Hepatocyte (in vitro differentiated cells): ENCODE data around the gene PCLO.

ENCODE experiments used
- EZH2 ChIP-seq: fragments of 200-600 bp; sonication (generic); IDR thresholded peaks from 2 replicates; pipeline ENCODE4 v1.6.1; 2016; ENCODE audit warnings: antibody characterized with exemption, mild to moderate bottlenecking, borderline replicate concordance
- EZH2phosphoT487 ChIP-seq: fragments of 200-600 bp; sonication (generic); IDR thresholded peaks from one replicate; pipeline ENCODE4 v1.6.1; 2018; ENCODE audit warnings: antibody characterized with exemption, mild to moderate bottlenecking, low read depth, moderate library complexity; ENCODE audit not compliant: unreplicated experiment, severe bottlenecking
- TF ChIP-seq, protein P1 (sequence below): fragments of 200-600 bp; sonication (generic); IDR thresholded peaks from 2 replicates; pipeline ENCODE4 v1.5.1; 2016; ENCODE audit warnings: antibody characterized with exemption, mild to moderate bottlenecking; ENCODE audit not compliant: poor library complexity

DNA sequence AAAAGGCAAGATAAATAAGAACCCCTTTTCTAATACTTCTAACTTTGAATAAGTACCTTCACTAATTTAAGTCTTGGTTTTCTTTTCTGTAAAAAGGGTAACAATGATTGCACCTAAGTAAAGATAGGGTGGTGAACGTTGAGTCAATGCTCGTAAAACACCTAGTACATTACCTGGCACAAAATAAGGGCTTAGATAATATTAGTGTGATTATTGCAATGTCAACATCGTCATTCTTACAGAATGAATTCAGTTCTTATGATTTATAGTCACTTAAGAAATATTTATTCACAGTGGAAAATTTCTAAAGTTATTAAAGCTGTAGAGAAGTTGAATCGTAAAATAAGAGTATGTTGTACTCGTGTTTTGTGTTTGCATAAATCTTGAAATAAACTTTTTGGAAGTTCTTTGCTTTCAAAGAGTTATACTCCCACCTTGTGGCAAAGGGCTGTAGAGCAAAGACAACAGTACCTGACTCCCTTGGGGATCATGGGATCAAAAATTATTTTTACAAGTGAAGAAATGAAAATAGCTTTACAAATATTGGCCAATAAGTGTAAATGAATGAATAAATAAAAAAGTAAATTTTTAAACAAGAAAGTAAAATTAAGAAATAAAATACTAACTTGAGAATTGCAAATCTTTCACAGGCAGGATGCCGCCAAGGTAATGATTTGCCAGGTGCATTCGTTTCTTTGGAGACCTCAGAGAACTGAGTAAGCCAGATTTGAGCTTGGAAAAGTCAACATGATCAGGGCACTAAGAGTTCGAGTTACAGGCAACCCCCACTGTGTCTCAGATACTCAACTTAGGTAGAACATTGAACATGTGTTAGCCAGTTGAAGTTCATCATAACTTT, 433.3 kb downstream of the PCLO start:
- TF ChIP-seq, protein P1, sequence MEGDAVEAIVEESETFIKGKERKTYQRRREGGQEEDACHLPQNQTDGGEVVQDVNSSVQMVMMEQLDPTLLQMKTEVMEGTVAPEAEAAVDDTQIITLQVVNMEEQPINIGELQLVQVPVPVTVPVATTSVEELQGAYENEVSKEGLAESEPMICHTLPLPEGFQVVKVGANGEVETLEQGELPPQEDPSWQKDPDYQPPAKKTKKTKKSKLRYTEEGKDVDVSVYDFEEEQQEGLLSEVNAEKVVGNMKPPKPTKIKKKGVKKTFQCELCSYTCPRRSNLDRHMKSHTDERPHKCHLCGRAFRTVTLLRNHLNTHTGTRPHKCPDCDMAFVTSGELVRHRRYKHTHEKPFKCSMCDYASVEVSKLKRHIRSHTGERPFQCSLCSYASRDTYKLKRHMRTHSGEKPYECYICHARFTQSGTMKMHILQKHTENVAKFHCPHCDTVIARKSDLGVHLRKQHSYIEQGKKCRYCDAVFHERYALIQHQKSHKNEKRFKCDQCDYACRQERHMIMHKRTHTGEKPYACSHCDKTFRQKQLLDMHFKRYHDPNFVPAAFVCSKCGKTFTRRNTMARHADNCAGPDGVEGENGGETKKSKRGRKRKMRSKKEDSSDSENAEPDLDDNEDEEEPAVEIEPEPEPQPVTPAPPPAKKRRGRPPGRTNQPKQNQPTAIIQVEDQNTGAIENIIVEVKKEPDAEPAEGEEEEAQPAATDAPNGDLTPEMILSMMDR = peak; percentile 88
- TF ChIP-seq EZH2phosphoT487 = no peak
- TF ChIP-seq EZH2 = no peak
